ENCODE results near the gene MSH5.

Gene MSH5

DNA sequence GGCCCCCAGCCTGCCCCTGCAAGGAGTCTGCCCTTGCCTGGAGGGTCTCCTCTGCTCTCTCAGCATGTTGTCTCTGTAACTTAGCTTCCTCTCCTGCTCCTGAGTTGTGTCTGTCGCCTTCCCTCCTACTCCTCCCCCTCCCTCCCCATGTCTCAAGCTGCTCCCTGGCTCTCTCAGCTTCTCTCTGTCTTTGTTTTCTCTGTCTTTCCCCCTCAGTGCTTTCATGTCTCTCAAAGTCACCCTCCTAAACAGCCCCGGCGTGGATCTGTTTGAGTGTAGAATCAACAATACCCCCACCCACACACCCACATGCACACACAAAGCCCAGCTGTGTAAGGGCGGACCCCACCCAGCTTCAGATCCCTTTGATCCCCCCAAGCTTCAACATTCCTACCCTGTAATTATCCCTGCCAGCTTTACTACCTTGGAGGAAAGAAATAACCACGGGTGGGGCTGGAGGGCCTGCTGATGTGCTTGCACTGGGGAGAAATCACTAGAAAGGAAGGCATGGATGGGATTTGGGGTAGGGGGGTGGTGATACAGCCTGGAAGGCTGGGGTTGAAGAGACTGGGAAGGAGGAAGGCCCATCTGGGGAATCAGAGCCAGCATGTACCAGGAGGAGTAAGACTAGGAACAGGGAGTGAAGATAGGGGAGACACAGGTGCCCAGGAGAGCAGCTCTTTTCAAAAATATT is 25.7 kb upstream of the MSH5 start:
- DNase-seq, result peak in 1 of 2 experiments; percentile 28

DNA sequence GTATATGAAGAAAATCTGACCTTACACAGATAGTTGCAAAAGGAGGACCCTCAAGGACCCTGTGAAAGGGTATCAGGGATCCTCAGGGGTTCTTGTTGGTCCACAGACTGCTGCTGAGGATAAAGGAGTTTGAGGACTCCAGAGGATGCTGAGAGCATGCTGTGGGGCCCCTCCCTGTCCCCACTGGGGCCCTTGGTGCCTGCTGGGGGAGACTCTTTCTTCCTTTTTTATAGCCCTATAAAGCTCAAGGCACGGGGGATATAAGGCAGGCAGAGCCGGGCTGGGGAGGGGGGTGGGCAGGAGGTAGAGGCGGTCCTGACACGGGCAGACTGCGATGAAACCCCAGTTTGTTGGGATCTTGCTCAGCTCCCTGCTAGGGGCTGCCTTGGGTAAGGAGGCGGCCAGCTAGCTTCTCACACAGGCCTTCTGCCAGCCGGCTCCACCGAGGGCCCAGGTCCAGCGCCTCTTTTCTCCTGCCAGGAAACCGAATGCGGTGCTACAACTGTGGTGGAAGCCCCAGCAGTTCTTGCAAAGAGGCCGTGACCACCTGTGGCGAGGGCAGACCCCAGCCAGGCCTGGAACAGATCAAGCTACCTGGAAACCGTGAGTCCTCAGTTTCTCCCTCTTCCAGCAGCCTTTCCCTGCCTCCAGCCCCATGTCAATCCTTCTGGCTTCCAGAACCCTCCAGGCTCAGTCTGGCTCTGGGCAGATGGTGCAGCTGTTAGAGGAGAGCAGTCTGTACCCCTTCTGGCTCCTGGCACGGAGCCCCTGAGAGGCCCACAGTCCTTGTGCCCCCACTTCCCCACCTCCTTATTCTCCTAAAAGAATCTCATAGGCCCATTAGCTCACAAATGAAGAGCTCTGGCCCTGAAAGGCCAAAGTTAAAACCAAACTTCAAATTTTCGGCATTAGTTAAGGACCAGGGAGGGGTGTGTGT is 24.5 kb upstream of the MSH5 start, which contains the start of gene LY6G6D:
Gene LY6G6D, plus strand, starts transcription at position 327 of the 937 bp plus-strand sequence. Its CDS starts 8 bp downstream, at position 335.
- no peak for DNase-seq

DNA sequence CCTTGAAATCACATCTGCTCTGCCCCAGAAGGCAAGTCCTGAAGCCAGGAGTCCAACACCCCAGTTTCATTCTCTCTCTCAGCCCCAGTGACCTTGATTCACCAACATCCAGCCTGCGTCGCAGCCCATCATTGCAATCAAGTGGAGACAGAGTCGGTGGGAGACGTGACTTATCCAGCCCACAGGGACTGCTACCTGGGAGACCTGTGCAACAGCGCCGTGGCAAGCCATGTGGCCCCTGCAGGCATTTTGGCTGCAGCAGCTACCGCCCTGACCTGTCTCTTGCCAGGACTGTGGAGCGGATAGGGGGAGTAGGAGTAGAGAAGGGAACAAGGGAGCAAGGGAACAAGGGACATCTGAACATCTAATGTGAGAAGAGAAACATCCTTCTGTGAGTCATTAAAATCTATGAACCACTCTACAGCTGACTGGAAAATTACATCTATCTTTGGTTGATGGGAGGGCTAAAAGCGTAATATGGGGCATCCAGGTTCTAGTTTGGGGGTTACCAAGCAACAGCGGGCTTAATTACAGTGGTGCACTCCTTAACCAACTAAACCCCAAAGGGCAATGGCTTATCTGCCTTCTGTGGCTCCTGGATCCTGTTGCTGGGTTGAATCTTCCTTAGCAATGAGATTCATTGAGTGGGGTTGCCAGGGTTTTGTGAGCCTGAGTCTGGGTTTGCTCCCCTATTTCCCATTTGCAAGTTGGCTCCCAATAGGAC is 22.1 kb upstream of the MSH5 start:
- no peak for DNase-seq

DNA sequence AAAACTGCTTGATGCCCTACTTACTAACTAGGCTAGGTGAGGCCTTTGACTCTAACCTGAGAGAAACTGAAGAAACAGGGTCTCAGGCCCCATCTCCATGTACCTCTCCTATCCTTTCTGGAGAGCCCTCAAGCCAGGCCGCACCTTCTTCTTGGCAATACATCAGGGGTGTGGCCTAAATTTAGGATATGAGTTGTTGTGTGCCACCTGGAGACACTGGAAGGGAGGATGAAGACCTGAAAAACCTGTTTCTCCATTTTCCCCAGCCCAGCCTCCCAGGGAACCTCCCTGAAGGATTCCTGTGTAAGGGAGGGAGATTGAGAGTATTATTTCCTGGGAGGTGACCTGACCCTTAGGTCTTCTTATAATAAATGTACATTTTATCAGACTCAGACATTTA is 21.5 kb upstream of the MSH5 start:
- no peak for DNase-seq

GRCh38 chr6:31719001-31719400 is 20.8 kb upstream of the MSH5 start:
- DNase-seq, result no peak

DNA sequence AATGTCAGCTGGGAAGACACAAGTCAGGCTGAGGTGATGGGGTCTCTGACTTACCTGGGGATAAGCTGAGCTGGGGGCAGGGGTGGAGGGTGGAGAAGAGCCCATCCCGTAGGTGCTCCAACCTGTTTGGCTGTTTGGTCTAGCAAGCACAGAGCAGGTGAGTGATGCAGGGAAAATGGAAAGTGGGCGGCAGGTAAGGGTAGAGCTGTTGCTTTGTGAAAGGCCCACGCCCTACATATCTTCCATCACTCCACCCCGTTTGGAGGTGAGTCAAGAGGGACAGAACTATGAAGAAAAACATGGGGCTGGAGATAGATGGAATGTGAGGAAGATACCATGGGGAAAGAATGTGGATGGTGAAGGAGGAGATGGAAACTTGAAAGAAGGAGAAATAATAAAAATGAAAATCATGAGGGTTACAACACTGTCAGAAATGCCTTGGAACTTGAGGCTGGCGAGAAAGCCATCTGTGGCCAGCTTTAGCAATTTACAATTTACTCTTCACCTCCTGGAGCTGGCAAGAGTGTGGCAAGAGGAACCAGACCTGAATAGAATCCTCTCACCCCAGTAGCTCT is 19.5 kb upstream of the MSH5 start:
- no peak for DNase-seq

DNA sequence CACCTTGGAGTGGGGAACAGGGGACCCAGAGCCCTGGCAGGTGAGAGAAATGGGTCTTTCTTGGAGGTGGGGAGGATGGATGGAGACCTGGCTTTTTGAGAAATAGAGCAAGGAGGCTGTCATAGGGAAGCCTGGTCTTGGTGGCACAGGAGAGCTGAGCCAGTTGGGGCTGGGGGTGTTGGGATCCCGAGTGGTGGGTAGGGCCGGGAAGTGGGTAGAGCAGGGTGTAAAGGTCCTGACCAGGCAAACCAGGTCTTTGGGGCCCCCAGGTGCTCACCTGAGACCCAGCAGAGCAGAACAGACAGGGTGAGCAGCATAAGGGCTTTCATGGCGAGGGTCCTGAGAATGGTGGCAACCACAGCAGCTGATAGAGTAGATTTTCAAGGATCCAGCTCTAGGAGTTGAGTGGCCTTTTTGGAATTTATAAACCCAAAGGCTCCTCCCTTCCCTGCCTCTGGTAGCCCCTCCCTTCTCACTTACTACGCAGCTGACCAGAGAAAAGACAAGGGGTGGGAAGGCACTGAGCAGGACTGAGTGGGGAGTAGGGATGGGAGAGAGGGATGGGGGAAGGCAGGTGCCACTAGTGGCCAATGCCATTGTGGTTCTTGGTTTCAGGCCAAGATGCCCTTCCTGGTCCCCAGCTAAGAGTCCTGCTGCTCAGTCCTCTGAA is 18.3 kb upstream of the MSH5 start, which contains the start of gene LY6G6C:
Gene LY6G6C, minus strand, starts transcription at position 396 of the 670 bp plus-strand sequence. Its CDS starts 67 bp downstream, at position 329.
- no peak for DNase-seq

DNA sequence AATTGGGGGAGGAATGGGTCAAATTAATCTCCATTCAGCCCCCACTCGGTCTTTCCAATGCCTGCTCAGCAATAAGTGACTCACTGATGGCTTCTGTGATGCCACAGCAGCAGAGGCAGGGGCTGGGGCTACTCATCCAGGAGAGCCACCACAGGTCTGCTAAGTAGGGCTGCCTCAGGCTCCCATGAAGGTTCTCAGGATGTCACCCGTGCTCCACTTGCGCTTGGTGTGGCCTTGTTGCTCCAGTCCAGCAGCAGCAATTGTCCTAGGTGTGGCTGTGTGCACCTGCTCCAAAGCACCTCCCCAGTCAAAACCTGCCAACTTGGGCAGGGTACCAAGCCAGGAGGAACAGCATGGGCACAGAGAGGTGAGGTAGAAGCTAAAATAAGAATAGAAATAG is 17.6 kb upstream of the MSH5 start:
- no peak for DNase-seq

DNA sequence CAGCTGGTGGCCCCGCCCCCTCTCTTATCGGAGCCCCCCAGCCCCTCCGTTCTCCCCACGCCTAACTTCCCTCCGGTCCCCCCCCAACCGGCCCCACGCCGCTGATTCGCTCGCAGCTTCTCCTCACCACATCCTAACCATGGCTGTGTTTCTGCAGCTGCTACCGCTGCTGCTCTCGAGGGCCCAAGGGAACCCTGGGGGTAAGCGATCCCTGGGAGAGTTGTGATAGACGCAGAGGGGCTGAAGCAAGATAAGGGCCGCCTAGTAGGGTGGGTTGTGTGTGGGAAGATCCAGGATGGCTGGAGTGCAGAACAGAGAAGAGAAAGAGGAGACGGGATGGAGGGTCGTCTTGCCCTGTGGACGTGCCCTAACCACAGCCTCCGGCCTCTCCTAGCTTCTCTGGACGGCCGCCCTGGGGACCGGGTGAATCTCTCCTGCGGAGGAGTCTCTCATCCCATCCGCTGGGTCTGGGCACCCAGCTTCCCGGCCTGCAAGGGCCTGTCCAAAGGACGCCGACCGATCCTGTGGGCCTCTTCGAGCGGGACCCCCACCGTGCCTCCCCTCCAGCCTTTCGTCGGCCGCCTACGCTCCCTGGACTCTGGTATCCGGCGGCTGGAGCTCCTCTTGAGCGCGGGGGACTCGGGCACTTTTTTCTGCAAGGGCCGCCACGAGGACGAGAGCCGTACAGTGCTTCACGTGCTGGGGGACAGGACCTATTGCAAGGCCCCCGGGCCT is 16.4 kb upstream of the MSH5 start, which contains the start of gene MPIG6B:
Gene MPIG6B, plus strand, starts transcription at position 129 of the 735 bp plus-strand sequence. Its CDS starts 11 bp downstream, at position 140.
- DNase-seq, result no peak

DNA sequence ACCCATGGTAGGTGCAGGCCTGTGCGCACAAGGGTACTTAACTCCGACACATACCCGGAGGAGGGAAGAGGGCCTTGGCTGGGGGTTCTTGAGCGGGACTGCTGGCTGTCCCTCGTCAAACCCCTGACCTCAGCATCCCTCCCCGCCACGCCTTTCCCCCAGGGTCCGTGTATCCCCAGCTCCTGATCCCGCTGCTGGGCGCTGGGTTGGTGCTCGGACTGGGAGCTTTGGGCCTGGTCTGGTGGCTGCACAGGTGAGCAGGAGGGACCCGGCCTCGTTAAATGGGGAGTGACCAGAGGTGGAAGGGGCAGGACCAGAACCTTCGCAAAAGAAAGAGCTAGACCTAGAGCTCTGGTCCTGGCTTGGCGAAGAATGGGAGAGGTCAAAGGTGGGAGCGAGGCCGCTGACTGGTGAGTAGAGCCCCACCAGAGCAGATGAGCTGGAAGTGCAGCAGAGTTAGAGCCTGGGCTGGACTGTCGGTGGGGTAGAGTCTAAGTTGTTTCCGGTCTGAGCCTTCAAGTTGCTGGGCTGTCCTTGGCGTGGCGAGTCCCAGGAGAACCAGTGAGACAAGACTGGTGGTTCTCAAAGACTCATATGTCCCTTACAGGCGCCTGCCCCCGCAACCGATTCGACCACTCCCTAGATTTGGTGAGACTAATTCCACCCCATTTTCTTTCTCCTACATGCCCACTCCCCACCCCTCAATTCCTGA is 15.7 kb upstream of the MSH5 start:
- no peak for DNase-seq

DNA sequence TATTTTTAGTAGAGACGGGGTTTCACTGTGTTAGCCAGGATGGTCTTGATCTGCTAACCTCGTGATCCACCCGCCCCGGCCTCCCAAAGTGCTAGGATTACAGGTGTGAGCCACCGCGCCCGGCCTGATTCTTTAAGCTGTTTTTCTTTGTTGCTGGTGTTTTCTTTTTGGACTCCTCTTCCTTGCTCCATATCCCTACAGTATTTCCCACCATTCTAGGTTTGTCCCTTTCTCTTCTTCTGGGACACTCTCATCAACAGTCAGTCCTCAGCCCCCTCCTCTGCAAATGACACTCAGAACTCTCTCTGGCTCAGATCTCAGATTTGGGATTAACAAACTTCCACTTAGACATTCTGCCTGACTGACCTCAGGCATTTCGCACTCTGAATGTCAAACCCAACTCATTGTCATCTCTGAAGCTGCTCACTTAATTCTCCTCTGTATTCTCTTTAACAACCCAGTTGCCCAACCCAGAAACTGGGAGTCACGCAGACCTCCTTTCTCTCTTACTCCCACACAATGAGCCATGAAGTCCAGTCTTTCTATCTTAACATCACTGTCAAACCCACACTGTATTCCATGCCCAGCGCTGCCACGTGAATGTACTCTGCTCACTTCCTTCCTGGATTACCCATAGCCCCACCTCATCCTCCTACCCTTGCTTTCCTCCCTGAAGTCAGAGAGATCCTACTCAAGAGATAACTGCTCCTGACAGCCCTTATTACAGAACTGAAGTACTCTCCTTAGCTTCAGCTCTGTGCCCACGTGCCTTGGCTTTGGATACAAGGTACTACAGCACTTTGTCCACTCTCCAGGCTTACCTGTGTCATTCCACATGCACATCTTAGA is 14.1 kb upstream of the MSH5 start:
- DNase-seq, result no peak

DNA sequence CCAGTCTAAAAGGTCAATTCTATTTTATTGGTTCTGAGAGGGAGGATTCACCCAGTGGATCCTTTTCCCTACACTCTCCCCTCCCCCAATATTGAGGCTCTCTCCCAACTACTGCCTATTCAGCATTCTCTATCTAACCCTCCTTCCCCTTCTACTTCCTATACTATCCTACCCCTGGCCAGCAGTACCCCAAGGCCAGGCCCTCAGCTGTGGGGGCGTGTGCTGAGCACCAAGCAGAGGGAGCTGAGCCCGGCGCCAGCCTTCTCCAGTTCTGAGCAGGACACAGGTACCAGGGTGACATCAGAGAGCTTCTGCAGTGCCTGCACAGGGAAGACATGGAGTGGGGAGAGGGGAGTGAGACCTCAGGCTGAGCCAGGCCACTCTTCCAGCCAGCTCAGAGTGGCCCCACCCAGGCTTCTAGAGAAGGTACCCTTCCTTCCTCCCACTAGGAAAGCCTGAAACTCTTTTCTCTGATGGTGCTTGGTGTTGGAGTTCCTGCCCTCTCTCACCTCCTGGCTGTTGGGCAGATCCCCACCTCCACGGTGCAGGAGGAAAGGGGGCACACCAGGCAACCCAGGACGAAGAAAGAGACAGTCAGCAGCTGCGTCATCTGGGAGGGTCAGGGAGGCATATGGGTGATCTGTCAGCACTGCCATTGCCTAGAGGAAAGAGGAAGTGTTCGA is 12.6 kb upstream of the MSH5 start:
- no peak for DNase-seq

DNA sequence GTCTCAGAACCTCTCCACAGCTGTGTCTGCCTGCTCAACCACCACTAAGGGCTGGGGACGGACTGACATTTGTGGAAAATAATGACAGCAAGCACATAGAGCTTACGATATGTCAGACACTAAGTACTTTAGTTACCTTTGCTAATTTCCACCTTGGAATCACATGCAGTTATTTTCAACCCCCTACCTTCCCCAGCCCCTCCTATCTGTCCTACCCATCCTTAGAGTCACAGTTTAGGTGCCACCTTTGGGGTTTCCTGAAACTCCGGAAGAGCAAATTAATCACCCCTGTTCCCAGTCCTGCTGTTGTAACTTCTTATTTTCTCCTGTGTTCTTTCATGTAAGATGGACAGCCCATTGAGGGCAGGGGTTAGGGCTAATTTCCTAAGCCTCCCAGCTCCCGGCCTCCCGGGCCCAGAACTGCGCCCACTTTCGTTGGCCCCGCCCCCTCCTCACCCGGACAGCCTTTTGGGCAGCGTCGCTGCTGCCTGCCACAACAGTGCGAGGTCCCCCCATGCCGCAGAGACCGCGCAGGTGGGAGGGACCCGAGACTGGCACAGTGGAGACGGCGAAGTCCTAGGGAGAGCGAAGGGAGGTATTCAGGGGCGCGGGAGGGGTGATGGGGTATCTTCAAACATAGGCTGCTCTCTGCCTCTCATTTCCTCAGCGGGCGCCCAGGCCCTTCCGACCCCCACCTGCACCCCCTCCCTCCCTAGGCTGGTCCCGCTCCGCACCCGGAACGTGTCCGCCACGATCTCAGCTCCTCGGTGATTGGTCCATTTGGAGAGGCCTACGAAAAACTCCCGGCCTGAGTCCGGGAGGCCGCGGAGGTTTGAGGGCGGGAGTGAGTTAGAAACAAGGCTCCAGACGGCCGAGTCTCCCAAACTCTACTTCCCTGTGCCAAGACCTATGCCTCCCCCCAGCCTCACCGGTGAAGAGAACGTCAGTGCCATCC is 11.8 kb upstream of the MSH5 start:
- DNase-seq, result no peak

DNA sequence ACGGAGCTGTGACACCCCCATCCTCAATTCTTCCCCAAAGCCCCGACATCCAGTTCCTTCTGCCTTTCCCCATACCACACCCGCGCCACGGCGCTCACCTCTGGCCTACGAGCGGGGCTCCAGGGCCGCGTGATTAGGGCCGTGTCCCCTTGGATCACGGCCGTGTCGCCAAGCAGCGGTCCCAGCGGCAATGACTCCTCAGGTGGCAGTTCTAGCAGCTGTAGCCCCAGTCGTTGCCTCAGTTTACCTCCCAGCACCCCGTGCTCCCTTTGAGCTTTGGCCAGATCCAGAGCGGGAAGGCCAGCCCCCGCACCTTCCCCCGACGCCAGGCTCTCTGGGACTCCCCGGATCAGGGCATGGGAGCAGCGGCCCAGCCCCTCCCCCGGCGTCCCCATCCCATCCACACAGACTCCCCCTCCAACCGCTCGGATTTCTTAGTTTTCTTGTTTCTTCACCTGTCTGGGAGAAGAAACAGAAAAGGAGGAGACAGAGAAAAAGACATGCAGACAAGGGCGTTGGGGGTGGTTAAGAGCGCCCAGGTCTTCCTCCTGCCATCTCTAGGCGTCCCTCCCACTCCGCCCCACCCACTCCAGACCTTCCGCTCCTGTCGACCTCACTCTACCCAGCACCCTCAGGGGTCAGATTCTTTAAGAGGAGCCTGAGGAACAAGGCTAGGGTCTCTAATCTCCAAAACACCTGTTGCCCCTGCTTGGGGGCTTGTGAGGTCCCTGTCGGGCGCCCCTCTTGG is 10.9 kb upstream of the MSH5 start, which contains the start of gene DDAH2:
Gene DDAH2, minus strand, starts transcription at position 533 of the 748 bp plus-strand sequence. Its CDS starts 138 bp downstream, at position 395.
- no peak for DNase-seq

GRCh38 chr6:31729515-31729978 is 10.3 kb upstream of the MSH5 start:
- DNase-seq, result peak; percentile 67

DNA sequence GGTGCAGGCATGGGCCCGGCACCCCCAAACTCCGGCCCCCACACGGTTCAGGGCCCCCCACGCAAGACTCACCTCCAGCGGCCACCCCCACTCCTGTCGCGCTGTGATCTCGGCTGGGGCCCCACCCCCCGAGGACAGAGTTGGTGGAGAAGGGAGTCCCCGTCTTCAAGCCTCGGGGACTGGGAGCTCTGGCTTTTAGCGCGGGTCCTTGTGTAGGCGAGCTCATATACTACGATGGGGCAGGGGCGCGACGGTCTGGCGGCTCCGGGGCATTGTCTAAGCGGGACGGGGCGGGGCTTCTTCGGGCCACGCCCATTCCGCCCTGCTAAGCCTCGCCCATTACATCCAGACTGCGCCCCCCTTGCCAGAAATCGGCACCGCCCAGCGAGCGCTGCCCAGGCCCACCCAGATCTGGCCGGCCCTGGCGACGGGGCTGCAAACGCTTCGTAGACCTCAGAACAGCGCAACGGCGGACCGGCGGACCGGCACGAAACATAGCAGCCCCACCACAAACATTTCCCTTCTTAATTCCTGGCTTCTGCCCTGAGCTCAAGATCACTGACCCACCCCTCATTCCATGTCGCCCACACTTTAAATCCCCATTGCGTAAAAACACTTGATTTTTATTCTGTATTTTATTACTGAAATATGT is 9.7 kb upstream of the MSH5 start:
- DNase-seq, result no peak
